ENCODE results near the gene FYB1. TPM values are rescaled to one million over a fixed set of nuclear protein-coding genes. Genes with fewer than 3 reads are reported as not detected.

FYB1 gene
- total RNA-seq, 1 donor: under 0.01 TPM

GRCh38 chr5:39138892-39139291 lies 80.5 kb downstream of the FYB1 start:
- no peak for DNase-seq (ENCODE audit: insufficient read length, low spot score, missing footprints)
- no peak for TF ChIP-seq CTCF (IDR thresholded peaks at IDR 0.05; ENCODE audit: extremely low read depth, low read depth, low read length)
- Histone ChIP-seq H3K9me3 (ENCODE audit: low read depth, low read length) (no peaks in the 10 kb centered on the region), H3K79me2 (ENCODE audit: insufficient read depth, low read length) (no peaks in the 10 kb centered on the region), H3K27ac (ENCODE audit: low read depth, low read length) (peak overlapping the region; percentile 78), H3K4me2 (ENCODE audit: insufficient read depth, low read length) (no peak overlapping the region), H3K27me3 (ENCODE audit: insufficient read depth, low read length) (no peaks in the 10 kb centered on the region), H3K36me3 (ENCODE audit: insufficient read depth, low read length) (no peaks in the 10 kb centered on the region), H4K20me1 (ENCODE audit: insufficient read depth, low read length) (no peaks in the 10 kb centered on the region), H2AFZ (ENCODE audit: low read length) (no peak overlapping the region), H3K4me1 (ENCODE audit: insufficient read depth, low read length) (peaks cover 15% of the 10 kb centered on the region), H3K4me3 (ENCODE audit: insufficient read depth, low read length) (no peak overlapping the region)

GRCh38 chr5:39137819-39138451 lies 81.4 kb downstream of the FYB1 start:
- peak overlapping the region; percentile 78 for H3K27ac ChIP-seq (ENCODE audit: low read depth, low read length)
- no peak overlapping the region for H3K4me2 ChIP-seq (ENCODE audit: insufficient read depth, low read length)
- no peak for TF ChIP-seq CTCF (IDR thresholded peaks at IDR 0.05; ENCODE audit: extremely low read depth, low read depth, low read length)

GRCh38 chr5:39137391-39137790 lies 82.0 kb downstream of the FYB1 start:
- H3K4me1 ChIP-seq (ENCODE audit: insufficient read depth, low read length): peaks cover 15% of the 10 kb centered on the region
- H3K27me3 ChIP-seq (ENCODE audit: insufficient read depth, low read length): no peaks in the 10 kb centered on the region
- no peaks in the 10 kb centered on the region for H3K36me3 ChIP-seq (ENCODE audit: insufficient read depth, low read length)
- no peaks in the 10 kb centered on the region for H4K20me1 ChIP-seq (ENCODE audit: insufficient read depth, low read length)
- no peaks in the 10 kb centered on the region for H3K79me2 ChIP-seq (ENCODE audit: insufficient read depth, low read length)
- H3K4me2 ChIP-seq (ENCODE audit: insufficient read depth, low read length): no peak overlapping the region
- no peak for TF ChIP-seq CTCF (IDR thresholded peaks at IDR 0.05; ENCODE audit: extremely low read depth, low read depth, low read length)
- no peak overlapping the region for H3K4me3 ChIP-seq (ENCODE audit: insufficient read depth, low read length)
- H3K27ac ChIP-seq (ENCODE audit: low read depth, low read length): no peak overlapping the region
- no peak overlapping the region for H2AFZ ChIP-seq (ENCODE audit: low read length)
- no peak for DNase-seq (ENCODE audit: insufficient read length, low spot score, missing footprints)
- H3K9me3 ChIP-seq (ENCODE audit: low read depth, low read length): no peaks in the 10 kb centered on the region

More at GRCh38 chr5:39137819-39138451, 81.4 kb downstream of the FYB1 start:
- no peak for DNase-seq (ENCODE audit: insufficient read length, low spot score, missing footprints)
- Histone ChIP-seq H3K36me3 (ENCODE audit: insufficient read depth, low read length) (no peaks in the 10 kb centered on the region), H2AFZ (ENCODE audit: low read length) (no peak overlapping the region), H3K4me1 (ENCODE audit: insufficient read depth, low read length) (peaks cover 15% of the 10 kb centered on the region), H3K4me3 (ENCODE audit: insufficient read depth, low read length) (no peak overlapping the region), H3K27me3 (ENCODE audit: insufficient read depth, low read length) (no peaks in the 10 kb centered on the region), H3K9me3 (ENCODE audit: low read depth, low read length) (no peaks in the 10 kb centered on the region), H4K20me1 (ENCODE audit: insufficient read depth, low read length) (no peaks in the 10 kb centered on the region), H3K79me2 (ENCODE audit: insufficient read depth, low read length) (no peaks in the 10 kb centered on the region)

- Histone ChIP-seq H3K4me1 (ENCODE audit: insufficient read depth, low read length) (peaks cover 2% of the 10 kb centered on the region), H3K79me2 (ENCODE audit: insufficient read depth, low read length) (no peaks in the 10 kb centered on the region), H3K36me3 (ENCODE audit: insufficient read depth, low read length) (no peaks in the 10 kb centered on the region), H3K27ac (ENCODE audit: low read depth, low read length) (no peak overlapping the region), H3K9me3 (ENCODE audit: low read depth, low read length) (no peaks in the 10 kb centered on the region), H4K20me1 (ENCODE audit: insufficient read depth, low read length) (no peaks in the 10 kb centered on the region), H3K27me3 (ENCODE audit: insufficient read depth, low read length) (no peaks in the 10 kb centered on the region), H3K4me3 (ENCODE audit: insufficient read depth, low read length) (no peak overlapping the region), H2AFZ (ENCODE audit: low read length) (no peak overlapping the region), H3K4me2 (ENCODE audit: insufficient read depth, low read length) (no peak overlapping the region)
- no peak for TF ChIP-seq CTCF (IDR thresholded peaks at IDR 0.05; ENCODE audit: extremely low read depth, low read depth, low read length)
- DNase-seq (ENCODE audit: insufficient read length, low spot score, missing footprints): no peak
These were observed 86.6 kb downstream of the FYB1 start for GRCh38 chr5:39132792-39133191.
